Neuronal stem cell (in vitro differentiated cells): ENCODE results near the gene DOK3.

Source experiments
- DNase-seq: peaks from one replicate; pipeline ENCODE4 v3.0.0-alpha.2; 2013; ENCODE audit warnings: low spot score
- H2AFZ ChIP-seq: one replicate; pipeline ENCODE4 v1.6.1; 2013; ENCODE audit warnings: mild to moderate bottlenecking, low read length, inconsistent platforms
- H2AK5ac ChIP-seq: 2 replicates; pipeline ENCODE4 v1.6.1; 2013; ENCODE audit warnings: low read depth, mild to moderate bottlenecking, inconsistent platforms, low read length, moderate library complexity, mixed read lengths
- H2BK120ac ChIP-seq: 2 replicates; pipeline ENCODE4 v1.6.1; 2013; ENCODE audit warnings: low read depth, mild to moderate bottlenecking, inconsistent platforms, low read length, moderate library complexity, mixed read lengths
- H2BK12ac ChIP-seq: one replicate; pipeline ENCODE4 v1.6.1; 2013; ENCODE audit warnings: low read length, inconsistent platforms
- H2BK15ac ChIP-seq: 2 replicates; pipeline ENCODE4 v1.6.1; 2013; ENCODE audit warnings: mild to moderate bottlenecking, low read length, inconsistent platforms, mixed read lengths
- H2BK5ac ChIP-seq: one replicate; pipeline ENCODE4 v1.6.1; 2013; ENCODE audit warnings: inconsistent platforms, mild to moderate bottlenecking, low read length, moderate library complexity
- H3K14ac ChIP-seq: one replicate; pipeline ENCODE4 v1.6.1; 2013; ENCODE audit warnings: low read length, inconsistent platforms
- H3K18ac ChIP-seq: 2 replicates; pipeline ENCODE4 v1.6.1; 2013; ENCODE audit warnings: low read length, inconsistent platforms
- H3K23ac ChIP-seq: 2 replicates; pipeline ENCODE4 v1.6.1; 2013; ENCODE audit warnings: low read depth, mild to moderate bottlenecking, mixed read lengths, low read length, inconsistent platforms; ENCODE audit not compliant: poor library complexity
- H3K27ac ChIP-seq: replicated peaks from 3 replicates; pipeline ENCODE4 v1.5.1; 2013; ENCODE audit warnings: low read length, inconsistent platforms
- H3K27me3 ChIP-seq, 3 experiments: 2 replicates each; pipeline ENCODE4 v1.6.1; 2013; ENCODE audit warnings: low read length in 3 of 3, mild to moderate bottlenecking in 2 of 3, inconsistent platforms in 1 of 3, low read depth in 1 of 3, mixed read lengths in 1 of 3, moderate library complexity in 1 of 3; ENCODE audit not compliant: control insufficient read depth in 3 of 3, insufficient read depth in 3 of 3
- H3K36me3 ChIP-seq, 2 donors: replicated peaks in 1 of 2; 2 replicates each; pipeline ENCODE4 v1.6.1; 2013; ENCODE audit warnings: low read length in 2 of 2; ENCODE audit not compliant: control insufficient read depth in 2 of 2, insufficient read depth in 2 of 2
- H3K4ac ChIP-seq: 2 replicates; pipeline ENCODE4 v1.6.1; 2013; ENCODE audit warnings: inconsistent platforms, mild to moderate bottlenecking, low read length, moderate library complexity
- H3K4me1 ChIP-seq, 2 donors: 1 replicate in 1 of 2; 2 replicates in 1 of 2; pipeline ENCODE4 v1.6.1; 2013; ENCODE audit warnings: low read length in 2 of 2, low read depth in 1 of 2; ENCODE audit not compliant: control insufficient read depth in 2 of 2, insufficient read depth in 1 of 2
- H3K4me2 ChIP-seq: one replicate; pipeline ENCODE4 v1.6.1; 2013; ENCODE audit warnings: mild to moderate bottlenecking, low read length, inconsistent platforms; ENCODE audit not compliant: insufficient read depth, poor library complexity, severe bottlenecking
- H3K4me3 ChIP-seq, 2 donors: 2 replicates each; pipeline ENCODE4 v1.5.1; 2013; ENCODE audit warnings: low read length in 2 of 2, mild to moderate bottlenecking in 2 of 2, inconsistent platforms in 1 of 2, moderate library complexity in 1 of 2
- H3K79me1 ChIP-seq: one replicate; pipeline ENCODE4 v1.6.1; 2013; ENCODE audit warnings: low read depth, mild to moderate bottlenecking, inconsistent platforms, low read length, moderate library complexity
- H3K9ac ChIP-seq: one replicate; pipeline ENCODE4 v1.6.1; 2013; ENCODE audit warnings: mild to moderate bottlenecking, low read depth, low read length, inconsistent platforms; ENCODE audit not compliant: poor library complexity
- H3K9me3 ChIP-seq, 2 donors: replicated peaks in 1 of 2; 2 replicates each; pipeline versions ENCODE3 to v1.6.1; 2013; ENCODE audit warnings: low read length in 2 of 2, mild to moderate bottlenecking in 2 of 2, inconsistent platforms in 1 of 2, low read depth in 1 of 2, mixed read lengths in 1 of 2, moderate library complexity in 1 of 2; ENCODE audit not compliant: control insufficient read depth in 2 of 2, insufficient read depth in 1 of 2
- H4K8ac ChIP-seq: one replicate; pipeline ENCODE4 v1.6.1; 2013; ENCODE audit warnings: low read depth, mild to moderate bottlenecking, inconsistent platforms, low read length, moderate library complexity
- H4K91ac ChIP-seq: one replicate; pipeline ENCODE4 v1.6.1; 2013; ENCODE audit warnings: low read length, low read depth, mild to moderate bottlenecking, inconsistent platforms; ENCODE audit not compliant: poor library complexity
- WGBS, 2 donors: extraction: QIAGEN DNeasy Blood & Tissue Kit; methylation state at CpG; one replicate each; pipeline ENCODE4 v1.1.7; 2013; ENCODE audit warnings: missing lambda C conversion rate in 2 of 2, mixed read lengths in 1 of 2; ENCODE audit not compliant: insufficient read length in 2 of 2, insufficient replicate concordance in 1 of 2; ENCODE audit errors: extremely low coverage in 2 of 2; 5-methylcytosine and 5-hydroxymethylcytosine counted together

The DOK3 gene

DNA sequence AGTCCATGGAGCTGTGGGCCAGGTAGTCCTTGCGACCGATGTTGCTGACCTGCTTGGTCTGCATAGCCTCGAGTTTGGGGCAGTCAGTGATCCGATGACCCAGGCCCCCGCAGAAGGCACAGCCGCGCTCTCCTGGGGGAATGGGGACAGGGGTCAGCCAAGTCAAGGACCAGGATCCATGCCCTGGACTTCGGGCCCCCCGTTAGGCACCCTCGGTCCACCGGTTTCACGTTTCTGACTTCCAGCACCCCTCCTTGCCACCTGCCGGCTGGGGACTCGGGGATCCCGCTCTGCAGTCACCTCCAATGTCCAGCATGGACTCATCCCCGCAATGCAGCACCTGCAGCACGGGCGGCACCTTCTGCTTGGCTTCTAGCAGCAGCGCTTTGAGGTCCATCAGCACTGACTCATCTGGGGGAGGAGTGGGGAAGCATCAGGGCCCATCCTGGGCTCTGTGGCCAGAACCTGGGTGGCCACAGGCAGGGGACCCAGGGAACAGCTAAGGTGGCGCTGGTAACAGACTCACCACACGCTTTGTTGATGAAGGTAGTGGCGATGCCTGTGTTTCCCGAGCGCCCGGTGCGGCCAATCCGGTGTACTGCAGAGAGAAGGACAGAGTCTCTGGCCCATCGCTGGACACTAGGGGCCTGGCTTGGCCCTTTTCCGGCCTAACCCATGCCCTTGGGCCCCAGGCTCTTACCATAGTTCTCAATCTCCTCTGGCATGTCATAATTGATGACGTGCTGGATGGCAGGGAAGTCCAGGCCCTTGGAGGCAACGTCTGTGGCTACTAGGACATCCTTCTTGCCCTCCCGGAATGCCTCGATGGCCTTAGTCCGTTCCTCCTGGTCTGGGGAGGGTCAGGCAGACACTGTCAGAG lies 2.4 kb upstream of the DOK3 start:
- no peak overlapping the region for H3K4me3 ChIP-seq
- no CpG with 5 or more reads among the region's 34 CpGs for WGBS, 2 donors

DNA sequence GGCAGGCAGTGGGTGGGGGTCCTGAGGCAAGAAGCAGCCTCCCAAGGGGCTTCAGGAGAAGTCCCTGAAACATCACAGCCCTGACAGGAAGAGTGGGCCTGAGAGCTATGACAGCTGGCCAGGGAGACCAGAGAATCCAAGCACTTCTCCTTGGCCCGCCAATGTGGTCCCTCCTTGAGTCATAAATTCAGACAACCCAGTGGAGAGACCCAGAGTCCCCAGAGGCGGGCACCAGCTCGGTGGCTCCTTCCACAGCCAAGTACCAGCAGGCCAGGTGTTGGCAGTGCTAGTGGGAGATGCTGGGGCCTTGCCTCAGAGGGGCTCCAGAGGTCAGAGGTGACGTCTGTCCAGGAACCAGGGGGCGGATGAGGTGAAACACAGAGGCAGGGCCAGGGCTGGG lies 1.6 kb upstream of the DOK3 start:
- WGBS, 2 donors: no CpG with 5 or more reads among the region's 5 CpGs
- no peak overlapping the region for H4K8ac ChIP-seq
- no peak overlapping the region for H4K91ac ChIP-seq
- H2BK5ac ChIP-seq: no peak overlapping the region
- no peaks in the 10 kb centered on the region for H3K27me3 ChIP-seq
- no peak overlapping the region for H2AK5ac ChIP-seq
- H3K79me1 ChIP-seq: peaks cover 18% of the 10 kb centered on the region
- H3K36me3 ChIP-seq: peaks cover 51 to 64% of the 10 kb centered on the region in 2 donors
- DNase-seq: no peak
- H3K18ac ChIP-seq: no peak overlapping the region
- H3K23ac ChIP-seq: no peak overlapping the region
- peaks cover 5 to 19% of the 10 kb centered on the region in 2 donors for H3K4me1 ChIP-seq
- H2BK15ac ChIP-seq: no peak overlapping the region
- no peak overlapping the region for H2BK120ac ChIP-seq
- H3K4me2 ChIP-seq: no peak overlapping the region
- H3K14ac ChIP-seq: no peak overlapping the region
- no peak overlapping the region for H3K9ac ChIP-seq
- no peak overlapping the region for H3K4me3 ChIP-seq
- H2BK12ac ChIP-seq: no peak overlapping the region
- H3K4ac ChIP-seq: no peak overlapping the region
- no peak overlapping the region for H3K27ac ChIP-seq
- H2AFZ ChIP-seq: no peak overlapping the region
- no peaks in the 10 kb centered on the region for H3K9me3 ChIP-seq

More for the DNA sequence above, 2.4 kb upstream of the DOK3 start:
- Histone ChIP-seq H2BK15ac (no peak overlapping the region), H3K27me3 (no peaks in the 10 kb centered on the region), H3K9ac (no peak overlapping the region), H3K23ac (peak overlapping the region; percentile 31), H3K4me2 (no peak overlapping the region), H4K91ac (no peak overlapping the region), H3K27ac (no peak overlapping the region), H3K14ac (no peak overlapping the region), H3K4me1 (peaks cover 7 to 20% of the 10 kb centered on the region in 2 donors), H2BK5ac (no peak overlapping the region), H2AK5ac (no peak overlapping the region), H3K36me3 (peaks cover 51 to 65% of the 10 kb centered on the region in 2 donors), H3K9me3 (no peaks in the 10 kb centered on the region), H2BK12ac (no peak overlapping the region), H3K4ac (no peak overlapping the region), H3K18ac (no peak overlapping the region), H4K8ac (peak overlapping the region; percentile 86), H2AFZ (no peak overlapping the region), H2BK120ac (no peak overlapping the region), H3K79me1 (peaks cover 23% of the 10 kb centered on the region)
- no peak for DNase-seq

DNA sequence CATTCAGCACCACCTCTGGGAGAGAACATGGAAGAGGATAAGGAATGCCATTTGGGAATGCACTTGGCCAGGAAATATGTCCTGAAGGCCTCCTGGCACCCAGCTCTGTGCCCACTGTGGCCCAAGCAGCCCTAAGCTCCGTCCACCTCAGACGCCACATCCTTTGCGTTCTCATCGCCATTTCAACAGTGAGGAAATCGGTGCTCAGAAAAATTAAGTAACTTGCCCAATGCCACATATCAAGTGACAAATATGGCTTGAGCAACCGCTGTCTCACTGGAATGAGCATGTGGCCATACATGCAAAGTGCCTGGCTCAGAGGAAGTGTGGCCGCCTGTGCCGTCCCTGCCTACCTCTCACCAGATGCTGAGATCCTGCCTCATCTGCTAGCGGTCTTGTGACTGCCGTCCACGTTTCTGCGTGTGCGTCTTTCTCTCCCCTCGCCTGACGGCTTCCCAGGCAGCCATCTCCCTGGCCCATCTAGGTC lies 984 bp upstream of the DOK3 start:
- Histone ChIP-seq H2BK120ac (no peak overlapping the region), H3K27ac (no peak overlapping the region), H2AK5ac (no peak overlapping the region), H3K9ac (no peak overlapping the region), H3K4me1 (peaks cover 2 to 13% of the 10 kb centered on the region in 2 donors), H3K79me1 (peaks cover 13% of the 10 kb centered on the region), H2BK15ac (no peak overlapping the region), H3K23ac (no peak overlapping the region), H3K4me2 (no peak overlapping the region), H3K36me3 (peaks cover 49 to 58% of the 10 kb centered on the region in 2 donors), H3K4ac (no peak overlapping the region), H2BK12ac (no peak overlapping the region), H4K91ac (no peak overlapping the region), H3K18ac (no peak overlapping the region), H2BK5ac (no peak overlapping the region), H4K8ac (no peak overlapping the region), H3K27me3 (no peaks in the 10 kb centered on the region), H3K14ac (no peak overlapping the region), H3K9me3 (no peaks in the 10 kb centered on the region), H3K4me3 (no peak overlapping the region), H2AFZ (no peak overlapping the region)
- DNase-seq: no peak
- WGBS, 2 donors: no CpG with 5 or more reads among the region's 15 CpGs

DNA sequence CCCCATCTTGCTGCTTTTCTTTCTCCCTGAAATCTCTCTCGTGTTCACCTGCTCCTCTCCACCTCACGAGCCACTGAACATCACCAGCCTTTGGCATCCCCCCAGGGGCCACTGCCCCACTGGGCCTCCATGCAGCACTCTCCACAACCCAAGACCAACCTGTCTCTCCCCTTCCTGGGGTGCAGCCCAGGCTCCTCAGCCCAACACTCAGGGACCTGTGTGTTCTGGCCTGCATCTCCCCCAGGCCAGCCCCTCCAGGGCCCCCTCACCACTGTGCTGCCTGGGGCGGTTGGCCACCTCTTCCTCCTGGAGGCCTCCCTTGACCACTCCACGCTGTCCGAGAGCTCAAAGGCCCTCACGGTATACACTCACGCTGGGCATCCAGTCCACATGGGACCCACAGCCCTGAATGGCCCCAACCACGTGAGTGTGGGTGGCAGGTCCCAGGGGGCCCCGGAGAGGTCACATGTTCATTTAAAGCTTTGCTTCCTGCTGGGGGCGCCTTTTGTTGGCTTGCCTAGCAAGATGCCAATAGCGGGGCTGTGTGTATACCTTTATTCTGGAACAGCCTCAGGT lies 453 bp upstream of the DOK3 start:
- no peak overlapping the region for H3K4me2 ChIP-seq
- no peaks in the 10 kb centered on the region for H3K9me3 ChIP-seq
- H3K9ac ChIP-seq: no peak overlapping the region
- H3K36me3 ChIP-seq: peaks cover 44 to 53% of the 10 kb centered on the region in 2 donors
- H3K14ac ChIP-seq: no peak overlapping the region
- H2AFZ ChIP-seq: no peak overlapping the region
- H2BK120ac ChIP-seq: no peak overlapping the region
- no peak overlapping the region for H2BK15ac ChIP-seq
- no peak overlapping the region for H3K27ac ChIP-seq
- no peak overlapping the region for H4K91ac ChIP-seq
- H4K8ac ChIP-seq: no peak overlapping the region
- WGBS, 2 donors: no CpG with 5 or more reads among the region's 11 CpGs
- peaks cover 2 to 12% of the 10 kb centered on the region in 2 donors for H3K4me1 ChIP-seq
- no peak overlapping the region for H3K4me3 ChIP-seq
- DNase-seq: no peak
- no peak overlapping the region for H2BK5ac ChIP-seq
- no peak overlapping the region for H2BK12ac ChIP-seq
- H3K23ac ChIP-seq: peak overlapping the region; percentile 49
- no peak overlapping the region for H2AK5ac ChIP-seq
- no peak overlapping the region for H3K4ac ChIP-seq
- H3K18ac ChIP-seq: no peak overlapping the region
- peaks cover 13% of the 10 kb centered on the region for H3K79me1 ChIP-seq
- no peaks in the 10 kb centered on the region for H3K27me3 ChIP-seq
